GM10248 (cell line): Measurements from ENCODE around the gene ARMC3.
"Not testable (repeated sequence)": the region's sequence is repeated elsewhere in the genome, so short reads cannot be mapped to it uniquely, and the experiment has no call there.

Experiments used
- CTCF ChIA-PET: fragments of 300-600 bp; sonication (Branson Sonifier 250); formaldehyde crosslinking; extraction: SDS; loops from one replicate; lab custom pipeline; 2021; ENCODE audit warnings: antibody characterized with exemption; lab: Yijun Ruan, JAX
- POLR2A ChIA-PET: fragments of 350-650 bp; sonication (Branson Sonifier 250); formaldehyde crosslinking; extraction: SDS; loops from one replicate; lab custom pipeline; 2020; ENCODE audit warnings: antibody characterized with exemption; lab: Yijun Ruan, JAX
- DNase-seq: peaks from one replicate; pipeline ENCODE4 v3.0.0; 2012; ENCODE audit errors: extremely low spot score
- CTCF ChIP-seq: IDR thresholded peaks from 2 replicates; pipeline ENCODE4 v1.5.1; 2012; ENCODE audit warnings: mild to moderate bottlenecking, low read depth; ENCODE audit errors: extremely low read depth, missing control alignments, control extremely low read depth

ARMC3 gene

DNA sequence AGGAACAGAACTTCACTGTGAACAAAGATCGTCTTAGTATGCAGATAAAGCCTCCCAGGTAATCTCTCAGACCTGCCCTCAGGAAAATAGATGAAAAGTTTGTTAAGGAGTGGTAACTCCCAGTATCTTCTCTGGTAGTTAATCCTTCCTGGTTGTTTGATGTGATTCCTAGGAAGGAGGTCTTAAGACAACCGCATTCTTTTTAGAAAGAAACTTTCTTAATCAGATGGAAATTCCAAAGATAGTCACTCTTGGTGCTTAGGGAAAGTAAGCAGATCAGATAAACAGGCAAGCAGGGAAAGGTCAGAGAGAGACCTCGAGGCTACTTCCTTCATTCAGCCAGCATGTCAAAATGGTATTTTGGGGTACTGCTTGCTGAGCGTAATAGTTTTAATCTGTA lies 30.5 kb upstream of the ARMC3 start:
- CTCF ChIA-PET, result no interaction called here
- no peak for TF ChIP-seq CTCF
- no peak for DNase-seq
- POLR2A ChIA-PET, result no interaction called here

DNA sequence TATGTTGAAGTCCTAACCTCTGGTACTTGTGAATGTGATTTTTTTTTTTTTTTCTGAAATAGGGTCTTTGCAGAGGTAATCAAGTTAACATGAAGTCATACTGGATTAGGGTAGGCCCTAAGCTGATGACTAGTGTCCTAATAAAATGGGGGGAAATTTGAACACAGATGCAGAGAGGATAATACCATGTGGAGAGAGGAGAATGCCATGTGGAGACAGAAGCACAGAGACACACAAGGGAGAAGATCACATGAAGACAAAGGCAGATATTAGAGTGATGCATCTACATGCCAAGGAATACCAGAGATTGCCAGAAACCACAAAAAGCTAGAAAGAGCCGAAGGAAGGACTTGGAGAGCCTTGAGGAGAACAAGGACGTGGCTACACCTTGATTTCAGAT lies 28.5 kb upstream of the ARMC3 start:
- POLR2A ChIA-PET, result no interaction called here
- DNase-seq, result no peak
- TF ChIP-seq CTCF, result no peak
- CTCF ChIA-PET, result interaction anchor here (1.0 kb wide), 1 partner anchor 40 kb away, joined by 3 read pairs; no protein-coding TSS in a partner anchor

GRCh38 chr10:22899775-22900174 lies 28.1 kb upstream of the ARMC3 start:
- CTCF ChIA-PET, result interaction anchor here (1.0 kb wide), 1 partner anchor 39 kb away, joined by 3 read pairs; no protein-coding TSS in a partner anchor
- no peak for DNase-seq
- no peak for TF ChIP-seq CTCF
- POLR2A ChIA-PET, result no interaction called here

GRCh38 chr10:22900841-22901601 lies 26.8 kb upstream of the ARMC3 start:
- ChIA-PET POLR2A (no interaction called here), CTCF (no interaction called here)
- TF ChIP-seq CTCF, result no peak
- DNase-seq, result no peak

DNA sequence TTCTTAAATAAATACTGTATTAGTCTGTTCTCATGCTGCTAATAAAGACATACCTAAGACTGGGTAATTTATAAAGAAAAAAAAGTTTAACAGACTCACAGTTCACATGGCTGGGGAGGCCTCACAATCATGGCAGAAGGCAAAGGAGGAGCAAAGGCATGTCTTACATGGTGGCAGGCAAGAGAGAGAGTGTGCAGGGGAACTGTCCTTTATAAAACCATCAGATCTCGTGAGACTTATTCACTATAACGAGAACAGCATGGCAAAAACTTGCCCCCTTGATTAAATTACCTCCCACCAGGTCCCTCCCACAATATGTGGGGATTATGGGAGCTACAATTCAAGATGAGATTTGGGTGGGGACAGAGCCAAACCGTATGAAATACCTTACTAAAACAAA lies 25.7 kb upstream of the ARMC3 start:
- CTCF ChIA-PET, DNase-seq, POLR2A ChIA-PET: not testable (repeated sequence)

DNA sequence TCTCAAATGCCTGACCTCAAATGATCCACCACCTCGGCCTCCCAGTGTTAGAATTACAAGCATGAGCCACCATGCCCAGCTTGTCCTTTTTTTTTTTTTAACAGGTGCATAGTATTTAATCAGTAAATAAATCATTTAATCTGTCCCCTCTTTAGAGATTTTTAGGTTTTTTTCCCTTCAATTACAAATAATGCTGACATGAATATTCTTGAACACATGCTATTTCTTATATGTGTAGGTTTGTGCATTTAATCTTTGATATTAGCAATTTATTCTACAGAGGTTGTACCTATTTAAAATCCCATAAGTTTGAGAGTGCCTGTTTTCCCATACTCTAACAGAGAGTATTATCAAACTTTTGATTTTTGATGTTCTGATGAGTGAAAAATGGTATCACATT lies 24.2 kb upstream of the ARMC3 start:
- no peak for DNase-seq
- ChIA-PET POLR2A (no interaction called here), CTCF (no interaction called here)
- TF ChIP-seq CTCF, result no peak

DNA sequence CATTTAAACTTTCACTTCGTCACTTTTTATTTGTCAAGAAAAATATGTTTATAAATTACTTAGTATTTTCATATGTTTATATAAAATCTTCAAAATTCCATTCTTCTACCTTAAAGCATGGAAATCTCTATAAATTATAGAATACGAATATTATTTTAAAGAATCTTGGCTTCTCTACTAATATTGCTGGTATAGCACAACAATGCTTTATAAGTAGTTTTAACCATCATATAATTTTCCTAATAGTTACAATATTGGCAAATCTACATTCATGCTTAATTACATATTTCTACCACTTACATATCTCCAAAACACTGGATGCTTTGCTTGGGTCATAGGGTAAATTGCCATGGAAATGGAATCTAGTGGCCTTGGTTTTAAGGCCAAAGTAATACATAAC lies 21.1 kb upstream of the ARMC3 start:
- POLR2A ChIA-PET, result no interaction called here
- no peak for TF ChIP-seq CTCF
- DNase-seq, result no peak
- CTCF ChIA-PET, result no interaction called here
